WTC11 (cell line): ENCODE measurements around the gene SELPLG. TPM values are rescaled to one million over a fixed set of nuclear protein-coding genes. Genes with fewer than 3 reads are reported as not detected.

Experiments
- ATAC-seq: fragments of 200-7000 bp; cut with Tn5 transposase; 2 replicates; pipeline ENCODE4 v1.10.0; 2021; ENCODE audit warnings: mild to moderate bottlenecking, moderate library complexity
- CTCF ChIA-PET: fragments of 300-600 bp; sonication (Branson Sonifier 250); formaldehyde crosslinking; loops from one replicate; lab custom pipeline; 2021; ENCODE audit warnings: antibody characterized with exemption; lab: Charles Lee
- POLR2A ChIA-PET: fragments of 350-600 bp; sonication (Branson Sonifier 250); formaldehyde crosslinking; loops from one replicate; lab custom pipeline; 2021; ENCODE audit warnings: antibody characterized with exemption; lab: Charles Lee
- DNase-seq: peaks from one replicate; pipeline ENCODE4 v3.0.0; 2021; ENCODE audit warnings: low spot score
- H3K27ac Mint-ChIP-seq: 2 replicates; pipeline ENCODE4 v1.8.0; 2021; ENCODE audit warnings: mixed read lengths
- H3K27me3 Mint-ChIP-seq: 2 replicates; pipeline ENCODE4 v1.8.0; 2021; ENCODE audit warnings: low read depth, mild to moderate bottlenecking, moderate library complexity, mixed read lengths
- H3K36me3 Mint-ChIP-seq: 2 replicates; pipeline ENCODE4 v1.8.0; 2021; ENCODE audit warnings: mixed read lengths
- H3K4me1 Mint-ChIP-seq: 2 replicates; pipeline ENCODE4 v1.8.0; 2022; ENCODE audit warnings: mixed read lengths
- H3K4me3 Mint-ChIP-seq: 2 replicates; pipeline ENCODE4 v1.8.0; 2021; ENCODE audit warnings: mild to moderate bottlenecking, moderate library complexity, mixed read lengths
- H3K9me3 Mint-ChIP-seq: 2 replicates; pipeline ENCODE4 v1.8.0; 2021; ENCODE audit warnings: mixed read lengths
- AFF4 ChIP-seq: sonication (generic); formaldehyde crosslinking; IDR thresholded peaks from 2 replicates; pipeline ENCODE4 v1.8.1; 2023; ENCODE audit warnings: mild to moderate bottlenecking, missing genetic modification reagents, borderline replicate concordance
- CBFB ChIP-seq: sonication (generic); formaldehyde crosslinking; IDR thresholded peaks from 2 replicates; pipeline ENCODE4 v1.8.1; 2022; ENCODE audit warnings: mild to moderate bottlenecking, low read depth, missing genetic modification reagents
- ERG ChIP-seq: fragments of 250-450 bp; sonication (Bioruptor Pico); IDR thresholded peaks from 2 replicates; pipeline ENCODE4 v1.8.0; 2021; ENCODE audit warnings: mild to moderate bottlenecking
- ETV6 ChIP-seq: sonication (generic); formaldehyde crosslinking; IDR thresholded peaks from 2 replicates; pipeline ENCODE4 v1.8.1; 2022; ENCODE audit warnings: mild to moderate bottlenecking, missing genetic modification reagents
- FOXJ3 ChIP-seq: sonication (generic); formaldehyde crosslinking; IDR thresholded peaks from 2 replicates; pipeline ENCODE4 v1.9.0; 2021; ENCODE audit warnings: missing genetic modification reagents, mild to moderate bottlenecking, borderline replicate concordance
- GABPB1 ChIP-seq: sonication (generic); formaldehyde crosslinking; IDR thresholded peaks from 2 replicates; pipeline ENCODE4 v1.8.1; 2023; ENCODE audit warnings: mild to moderate bottlenecking, missing genetic modification reagents
- HMGA2 ChIP-seq: fragments of 250-450 bp; sonication (Bioruptor Pico); IDR thresholded peaks from 2 replicates; pipeline ENCODE4 v1.4.0; 2021; ENCODE audit warnings: mild to moderate bottlenecking, moderate library complexity
- NR1H2 ChIP-seq: sonication (generic); formaldehyde crosslinking; IDR thresholded peaks from 2 replicates; pipeline ENCODE4 v1.9.0; 2021; ENCODE audit warnings: mild to moderate bottlenecking, moderate library complexity, missing genetic modification reagents
- NR3C1 ChIP-seq: sonication (generic); formaldehyde crosslinking; conservative IDR thresholded peaks from 2 replicates; pipeline ENCODE4 v1.8.1; 2023; ENCODE audit warnings: low read depth, mild to moderate bottlenecking, missing genetic modification reagents
- PREB ChIP-seq: sonication (generic); formaldehyde crosslinking; IDR thresholded peaks from 2 replicates; pipeline ENCODE4 v1.8.1; 2022; ENCODE audit warnings: mild to moderate bottlenecking, missing genetic modification reagents, moderate library complexity, borderline replicate concordance
- PRRX2 ChIP-seq: fragments of 250-450 bp; sonication (Bioruptor Pico); IDR thresholded peaks from 2 replicates; pipeline ENCODE4 v1.8.0; 2021; ENCODE audit warnings: mild to moderate bottlenecking
- SMAD4 ChIP-seq: sonication (generic); formaldehyde crosslinking; IDR thresholded peaks from 2 replicates; pipeline ENCODE4 v1.8.0; 2022; ENCODE audit warnings: mild to moderate bottlenecking, missing genetic modification reagents
- ZBTB21 ChIP-seq: sonication (generic); formaldehyde crosslinking; IDR thresholded peaks from 2 replicates; pipeline ENCODE4 v1.8.1; 2023; ENCODE audit warnings: mild to moderate bottlenecking, missing genetic modification reagents, borderline replicate concordance
- ZNF121 ChIP-seq: sonication (generic); formaldehyde crosslinking; IDR thresholded peaks from 2 replicates; pipeline ENCODE4 v1.8.0; 2023; ENCODE audit warnings: missing genetic modification reagents
- ZNF138 ChIP-seq: sonication (generic); formaldehyde crosslinking; conservative IDR thresholded peaks from 2 replicates; pipeline ENCODE4 v1.8.1; 2022; ENCODE audit warnings: mild to moderate bottlenecking, moderate library complexity, missing genetic modification reagents
- ZNF263 ChIP-seq: sonication (generic); formaldehyde crosslinking; IDR thresholded peaks from 2 replicates; pipeline ENCODE4 v1.8.1; 2022; ENCODE audit warnings: low read depth, mild to moderate bottlenecking, moderate library complexity, missing genetic modification reagents
- ZNF425 ChIP-seq: fragments of 250-450 bp; sonication (Bioruptor Pico); conservative IDR thresholded peaks from 2 replicates; pipeline ENCODE4 v1.9.0; 2021; ENCODE audit warnings: mild to moderate bottlenecking
- ZNF532 ChIP-seq: fragments of 250-450 bp; sonication (Bioruptor Pico); IDR thresholded peaks from 2 replicates; pipeline ENCODE4 v1.9.0; 2021; ENCODE audit warnings: mild to moderate bottlenecking, borderline replicate concordance
- ZNF671 ChIP-seq: fragments of 250-450 bp; sonication (Bioruptor Pico); IDR thresholded peaks from 2 replicates; pipeline ENCODE4 v1.8.0; 2021; ENCODE audit warnings: mild to moderate bottlenecking
- total RNA-seq: library from RNA; stranded (reverse); gene quantifications from 3 replicates; pipeline ENCODE4 v1.2.3, GENCODE V29; 2021

SELPLG gene
- total RNA-seq, 1 experiment from 2014 or later: 0.46 TPM

GRCh38 chr12:108638997-108639822 lies 5.5 kb upstream of the SELPLG start:
- Mint-ChIP-seq H3K27me3 (no peaks in the 10 kb centered on the region), H3K36me3 (no peaks in the 10 kb centered on the region), H3K9me3 (no peaks in the 10 kb centered on the region), H3K27ac (0 out of 2 replicates have a peak overlapping the region, but pooled peaks have one; percentile 35), H3K4me1 (peaks cover 57% of the 10 kb centered on the region), H3K4me3 (no peak overlapping the region)
- TF ChIP-seq ZNF671 (CRISPR knock-in tag) (0 out of 2 replicates have a peak, but pooled peaks have one; percentile 19), ERG (CRISPR knock-in tag) (no peak), NR1H2 (CRISPR knock-in tag) (no peak)
- no peak for DNase-seq
- ATAC-seq: no peak
- ChIA-PET CTCF (interaction anchor here (0.6 to 3.8 kb wide), 6 partner anchors 17 to 1017 kb away, joined by 3 to 20 read pairs (median 5); no protein-coding TSS in a partner anchor), POLR2A (interaction anchor here (1.4 kb wide), 1 partner anchor 91 kb away, joined by 4 read pairs; no protein-coding TSS in a partner anchor)

GRCh38 chr12:108638141-108638827 lies 4.6 kb upstream of the SELPLG start:
- peak; percentile 63 for ATAC-seq
- Mint-ChIP-seq H3K9me3 (no peaks in the 10 kb centered on the region), H3K36me3 (no peaks in the 10 kb centered on the region), H3K4me3 (peak overlapping the region; percentile 34), H3K27ac (peak overlapping the region; percentile 89), H3K4me1 (peaks cover 64% of the 10 kb centered on the region), H3K27me3 (no peaks in the 10 kb centered on the region)
- ChIA-PET CTCF (interaction anchor here (1.0 to 3.8 kb wide), 8 partner anchors 9 to 1016 kb away, joined by 3 to 20 read pairs (median 8); no protein-coding TSS in a partner anchor), POLR2A (interaction anchor here (0.6 to 1.4 kb wide), 2 partner anchors 92 to 220 kb away, joined by 3 to 4 read pairs; no protein-coding TSS in a partner anchor)
- peak; percentile 55 for DNase-seq
- no peak for TF ChIP-seq ZNF138 (CRISPR knock-in tag)
- TF ChIP-seq ETV6: peak; percentile 37; the same call in 1 of the 2 replicates
- TF ChIP-seq ZNF121 (CRISPR knock-in tag): 0 out of 2 replicates have a peak, but pooled peaks have one; percentile 22
- no peak for TF ChIP-seq HMGA2 (CRISPR knock-in tag)
- TF ChIP-seq FOXJ3 (CRISPR knock-in tag): no peak
- TF ChIP-seq ZNF532 (CRISPR knock-in tag): no peak
- TF ChIP-seq CBFB: 0 out of 2 replicates have a peak, but pooled peaks have one; percentile 47
- TF ChIP-seq NR3C1 (CRISPR knock-in tag): 0 out of 2 replicates have a peak, but pooled peaks have one; percentile 30
- no peak for TF ChIP-seq ZNF425 (CRISPR knock-in tag)
- TF ChIP-seq ZNF263 (CRISPR knock-in tag): no peak
- TF ChIP-seq GABPB1 (CRISPR knock-in tag): no peak
- no peak for TF ChIP-seq SMAD4 (CRISPR knock-in tag)
- no peak for TF ChIP-seq ZBTB21 (CRISPR knock-in tag)
- TF ChIP-seq AFF4 (CRISPR knock-in tag): no peak
- no peak for TF ChIP-seq PRRX2 (CRISPR knock-in tag)
- TF ChIP-seq PREB (CRISPR knock-in tag): no peak
